HPDE6-E6E7 (cell line): ENCODE measurements around the gene NRAP.

ENCODE experiments used
- DNase-seq: peaks from one replicate; pipeline ENCODE4 v3.0.0; 2011; ENCODE audit warnings: missing footprints; ENCODE audit errors: extremely low spot score

NRAP gene

GRCh38 chr10:113663908-113664307 lies at the start of gene NRAP:
Gene NRAP (minus strand): TSS chr10:113664041. CDS start chr10:113663882, 159 bp downstream.
- DNase-seq, result no peak

DNA sequence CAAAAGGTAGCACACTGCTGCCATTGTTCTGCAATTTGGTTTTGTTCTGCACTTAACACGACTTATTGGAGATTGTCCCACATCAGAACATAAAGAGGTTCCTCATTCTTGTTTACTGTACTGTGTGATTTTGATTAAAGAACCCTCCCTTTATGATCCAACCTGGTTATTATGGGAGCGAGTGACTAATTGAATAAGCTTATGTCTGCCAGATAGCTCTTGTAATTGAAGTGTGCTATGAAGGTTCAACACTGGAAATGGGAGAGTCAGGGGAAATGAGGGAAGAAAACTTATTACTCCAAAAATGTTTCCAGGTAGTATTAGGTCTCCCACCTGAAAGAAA lies 49.8 kb upstream of the NRAP start:
- DNase-seq, result no peak

DNA sequence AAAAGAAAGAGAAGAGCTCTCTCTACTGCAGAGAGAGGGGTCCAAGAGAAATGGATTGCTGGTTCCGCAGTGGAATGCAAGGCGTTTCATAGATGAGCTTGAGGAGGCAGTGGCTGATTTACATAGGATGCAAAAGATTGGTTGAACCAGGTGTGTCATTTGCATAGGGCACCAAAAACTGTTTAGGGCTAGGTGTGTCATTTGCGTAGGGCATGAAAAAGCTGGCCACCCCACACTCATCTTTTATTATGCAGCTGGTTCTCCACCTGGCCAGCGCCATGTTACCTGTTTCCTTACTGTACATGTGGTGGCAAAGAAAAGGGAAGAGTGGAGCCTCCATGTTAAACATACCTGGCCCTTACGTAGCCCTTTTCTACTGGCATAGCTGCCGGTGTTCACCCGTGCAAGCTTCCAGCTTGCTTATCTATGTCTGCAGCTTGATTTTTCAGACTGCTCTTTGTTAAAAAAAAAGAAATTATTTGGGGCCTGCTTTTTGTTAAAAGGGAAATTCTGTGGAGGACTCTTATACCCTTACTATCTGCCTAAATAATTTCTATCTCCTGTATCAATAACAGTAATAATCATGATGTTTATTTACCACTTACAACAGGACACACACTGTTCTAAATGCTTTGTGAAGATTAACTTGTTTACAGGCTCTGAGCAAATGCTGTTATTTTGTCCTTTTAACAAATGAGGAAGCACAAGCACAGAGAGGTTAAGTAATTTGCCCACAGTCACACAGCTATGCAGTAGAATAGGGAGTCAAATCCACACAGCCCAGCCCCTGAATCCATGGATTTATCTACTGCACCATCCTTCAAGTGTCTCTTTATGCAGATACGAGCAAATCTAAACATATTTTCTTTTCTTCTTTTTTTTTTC lies 49.2 kb upstream of the NRAP start:
- no peak for DNase-seq

DNA sequence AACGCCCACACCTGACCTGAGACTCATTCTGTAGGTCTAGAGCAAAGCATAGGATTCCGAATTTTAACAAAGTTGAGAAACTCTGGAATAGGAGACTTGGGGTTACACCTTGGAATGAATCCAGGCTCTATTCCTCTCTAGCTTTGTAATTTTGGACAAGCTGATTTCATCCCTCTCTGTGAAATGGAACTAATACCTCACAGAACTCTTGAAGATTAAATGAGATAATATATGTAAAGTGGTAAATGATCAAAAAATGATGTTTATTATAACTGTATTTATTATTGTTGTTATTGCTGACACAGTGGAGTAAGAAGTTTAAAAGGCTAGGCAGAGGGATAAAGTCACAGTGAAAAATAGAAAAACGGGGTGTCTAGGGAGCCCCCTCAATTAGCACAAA lies 48.2 kb upstream of the NRAP start:
- no peak for DNase-seq

DNA sequence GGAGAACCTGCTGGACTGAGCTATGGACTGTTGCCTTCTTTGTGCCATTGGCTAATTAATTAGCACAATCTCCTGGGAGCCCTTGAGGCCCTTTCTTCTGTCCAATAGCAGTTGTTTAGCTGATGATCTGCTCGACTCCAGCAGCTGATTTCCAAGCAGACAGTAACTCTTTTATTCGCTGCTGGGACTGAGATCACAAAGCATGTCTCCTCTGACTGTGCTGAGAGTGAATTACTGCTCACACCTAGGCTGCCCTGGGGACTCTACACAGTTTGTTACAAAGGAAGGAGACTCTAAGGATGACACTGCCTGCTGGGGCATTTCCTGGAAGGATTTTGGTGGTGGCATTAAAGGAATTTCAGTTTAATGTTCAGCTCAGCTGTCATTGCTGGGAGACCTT lies 47.3 kb upstream of the NRAP start:
- no peak for DNase-seq

DNA sequence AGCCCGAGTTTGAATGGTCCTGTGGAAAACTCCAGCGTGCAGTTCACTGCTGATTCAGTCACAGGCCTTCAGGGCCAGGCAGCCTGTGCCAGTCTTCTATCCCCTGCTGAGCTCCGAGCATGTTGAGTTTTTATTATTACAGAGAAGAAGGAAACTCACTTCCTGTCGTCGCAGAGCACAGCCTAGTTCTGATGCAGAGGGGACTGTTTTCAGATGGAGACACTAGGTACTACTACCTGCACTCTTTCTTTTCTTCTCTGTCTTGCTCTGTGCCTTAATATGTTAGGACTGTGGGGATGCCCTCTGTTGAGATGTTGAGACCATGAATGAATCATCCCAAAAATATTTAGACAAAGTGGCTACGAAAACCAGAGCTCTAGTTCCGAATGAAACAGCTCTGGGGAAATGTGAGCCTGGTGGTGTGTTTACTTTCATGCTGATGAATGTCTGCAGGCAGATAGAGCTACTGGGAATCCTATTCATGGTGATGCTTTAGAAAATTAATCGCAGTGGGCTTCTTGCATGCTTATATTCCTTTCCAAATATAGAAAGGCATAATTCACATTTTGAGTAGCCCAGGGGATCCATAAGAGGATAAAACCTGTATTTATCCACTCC lies 45.5 kb upstream of the NRAP start:
- no peak for DNase-seq

GRCh38 chr10:113708640-113709039 lies 44.8 kb upstream of the NRAP start:
- no peak for DNase-seq

- DNase-seq, result no peak
These were observed 42.8 kb upstream of the NRAP start for GRCh38 chr10:113706623-113707022.

GRCh38 chr10:113705344-113705652 lies 41.5 kb upstream of the NRAP start:
- DNase-seq, result no peak

DNA sequence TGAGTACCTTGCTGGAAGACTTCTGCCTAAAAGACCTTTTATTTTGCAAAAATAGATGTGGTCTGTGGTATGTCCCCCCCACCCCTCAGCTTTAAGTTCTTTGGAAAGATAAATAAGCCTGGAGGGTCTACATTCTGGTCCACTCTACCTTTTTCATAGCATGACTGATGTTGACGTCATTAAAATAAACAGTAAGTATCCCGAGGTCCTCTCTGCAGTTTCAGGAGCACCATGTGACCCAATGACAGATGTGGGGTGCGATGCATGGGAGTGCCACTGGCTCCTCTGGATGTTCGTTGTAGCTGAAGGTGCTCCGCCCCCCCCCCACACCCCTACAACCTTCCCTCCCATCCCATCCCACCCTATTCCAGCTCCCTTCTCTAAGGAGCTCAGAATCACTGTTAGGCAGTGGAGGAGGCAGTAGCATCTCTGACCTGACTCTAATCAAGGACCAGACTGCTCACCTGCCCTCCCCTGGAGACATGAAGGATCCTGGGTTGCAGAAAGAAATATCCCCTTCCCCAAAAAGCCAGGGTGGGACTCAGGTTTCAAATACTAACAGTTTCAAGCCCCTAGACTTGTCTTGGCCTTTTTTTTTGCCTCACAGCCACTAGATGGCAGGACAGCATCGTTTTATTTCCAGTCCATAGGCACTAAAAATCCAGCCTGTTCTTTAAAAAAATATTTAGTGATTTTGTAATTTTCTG lies 40.9 kb upstream of the NRAP start:
- no peak for DNase-seq

DNA sequence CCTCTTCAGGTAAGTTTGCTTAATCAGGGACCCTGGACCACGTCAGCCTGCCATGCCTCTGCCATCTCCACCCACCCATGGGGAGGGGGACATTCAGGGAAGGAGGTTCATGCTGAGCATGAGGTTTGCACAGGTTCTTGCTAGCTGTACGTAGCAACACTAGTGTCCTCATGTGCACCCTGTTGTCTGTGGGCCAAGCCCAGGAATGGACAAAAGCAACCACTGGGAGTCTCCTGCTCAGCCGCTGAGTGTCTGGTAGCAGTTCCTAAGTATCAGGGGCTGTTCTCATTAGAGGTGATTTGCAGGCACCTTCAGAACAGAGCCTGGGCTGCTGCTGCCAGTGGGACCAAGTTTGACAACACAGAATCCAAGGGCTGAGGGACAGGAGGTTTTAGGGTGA lies 33.8 kb upstream of the NRAP start:
- DNase-seq, result no peak

DNA sequence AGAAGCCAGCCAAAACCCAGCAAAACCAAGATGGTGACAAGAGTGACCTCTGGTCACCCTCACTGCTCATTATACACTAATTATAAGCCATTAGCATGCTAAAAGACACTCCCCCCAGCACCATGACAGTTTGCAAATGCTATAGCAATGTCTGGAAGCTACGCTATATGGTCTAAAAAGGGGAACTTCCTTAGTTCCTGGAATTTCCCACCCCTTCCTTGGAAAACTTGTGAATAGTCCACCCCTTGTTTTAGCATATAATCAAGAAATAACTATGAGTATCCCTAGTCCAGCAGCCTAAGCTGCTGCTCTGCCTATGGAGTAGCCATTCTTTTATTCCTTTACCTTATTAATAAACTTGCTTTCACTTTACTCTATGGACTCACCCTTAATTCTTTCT lies 31.9 kb upstream of the NRAP start:
- no peak for DNase-seq

DNA sequence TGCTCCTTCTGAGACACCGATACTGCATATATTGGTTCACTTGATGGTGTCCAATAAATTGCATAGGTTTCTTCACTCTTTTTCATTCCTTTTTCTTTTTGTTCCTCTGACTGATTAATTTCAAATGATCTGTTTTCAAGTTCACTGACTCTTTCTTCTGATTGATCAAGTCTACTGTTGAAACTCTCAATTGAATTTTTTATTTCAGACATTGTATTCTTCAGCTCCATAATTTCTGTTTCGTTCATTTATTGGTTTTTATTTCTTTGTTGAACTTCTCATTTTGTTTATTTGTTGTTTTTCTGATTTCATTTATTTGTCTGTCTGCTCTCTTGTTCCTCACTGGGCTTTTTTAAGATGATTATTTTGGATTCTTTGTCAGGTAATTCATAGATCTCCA lies 29.5 kb upstream of the NRAP start:
- DNase-seq, result no peak

GRCh38 chr10:113692271-113692670 lies 28.4 kb upstream of the NRAP start:
- no peak for DNase-seq

- DNase-seq, result no peak
These were observed 27.5 kb upstream of the NRAP start for GRCh38 chr10:113691381-113691780.

GRCh38 chr10:113690749-113691148 lies 26.9 kb upstream of the NRAP start:
- no peak for DNase-seq

- DNase-seq, result no peak
These were observed 25.7 kb upstream of the NRAP start for GRCh38 chr10:113689574-113689973.

GRCh38 chr10:113689057-113689456 lies 25.2 kb upstream of the NRAP start:
- DNase-seq, result no peak

DNA sequence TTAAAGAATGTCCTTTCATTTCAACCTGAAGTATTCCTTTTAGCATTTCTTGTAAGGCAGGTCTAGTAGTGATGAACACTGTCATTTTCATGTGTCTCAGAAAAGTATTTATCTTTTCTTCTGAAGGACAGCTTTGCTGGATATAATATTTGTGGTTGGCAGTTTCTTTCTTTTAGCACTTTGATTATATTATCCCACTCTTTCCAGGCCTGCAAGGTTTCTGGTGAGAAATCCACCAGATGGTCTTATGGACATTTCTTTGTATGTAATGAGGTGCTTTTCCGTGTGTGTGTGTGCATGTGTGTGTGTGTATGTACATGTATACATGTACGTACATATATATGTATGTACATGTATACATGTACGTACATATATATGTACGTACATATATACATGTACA lies 23.2 kb upstream of the NRAP start:
- no peak for DNase-seq

DNA sequence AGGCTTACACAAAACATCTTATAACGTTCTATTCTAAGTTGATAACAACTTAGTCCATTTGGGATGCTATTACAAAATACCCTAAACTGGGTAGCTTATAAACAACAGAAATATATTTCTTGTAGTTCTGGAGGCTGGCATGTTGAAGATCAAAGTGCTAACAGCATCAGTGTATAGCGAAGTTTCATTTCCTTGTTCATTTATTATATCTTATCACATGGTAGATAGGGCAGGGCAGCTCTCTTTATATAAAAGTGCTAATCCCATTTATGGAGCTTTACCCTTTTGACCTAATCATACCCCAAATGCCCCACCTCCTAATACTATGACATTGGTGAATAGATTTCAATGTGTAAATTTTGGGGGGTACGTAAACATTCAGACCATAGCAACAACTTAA lies 22.2 kb upstream of the NRAP start:
- no peak for DNase-seq

GRCh38 chr10:113683300-113683699 lies 19.5 kb upstream of the NRAP start:
- no peak for DNase-seq

- no peak for DNase-seq
These were observed 18.0 kb upstream of the NRAP start for GRCh38 chr10:113681533-113682470.
